Urothelium cell line (cell line): Measurements from ENCODE around the gene CELSR1.

Experiments
- DNase-seq: peaks from one replicate; pipeline ENCODE4 v3.0.0; 2011; ENCODE audit warnings: low spot score, mixed read lengths
- FAIRE-seq: peaks from 2 replicates; lab custom pipeline; 2011; peaks lifted over from hg19 to GRCh38; lab: Jason Lieb, UNC

CELSR1 gene

GRCh38 chr22:46450931-46451561 is 86.4 kb downstream of the CELSR1 start:
- no peak for FAIRE-seq
- no peak for DNase-seq

- FAIRE-seq (no peak), DNase-seq (no peak)
These were observed 87.3 kb downstream of the CELSR1 start for GRCh38 chr22:46449974-46450745.

- FAIRE-seq, result peak; percentile 97
- DNase-seq, result no peak
These were observed 88.2 kb downstream of the CELSR1 start for GRCh38 chr22:46449116-46449691.

DNA sequence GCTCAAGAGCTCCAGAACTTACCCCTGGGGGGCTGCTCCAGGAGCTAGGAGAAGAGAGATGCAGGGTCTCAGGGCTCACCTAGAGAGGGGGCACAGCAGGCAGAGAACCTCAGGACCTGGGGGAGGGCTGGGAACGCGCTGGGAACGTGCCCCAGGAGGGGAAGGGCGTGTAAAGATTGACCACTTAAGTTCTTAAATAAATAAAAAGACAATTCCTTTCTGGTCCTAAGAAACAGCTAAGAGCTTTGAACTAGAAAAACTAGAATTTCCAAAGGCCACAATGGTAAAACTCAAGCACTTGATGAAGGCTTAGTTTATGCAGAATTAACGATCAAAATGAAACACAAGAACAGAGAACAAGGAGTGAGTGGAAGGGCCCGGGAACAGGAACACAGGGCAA is 89.1 kb downstream of the CELSR1 start:
- DNase-seq, result no peak
- no peak for FAIRE-seq

DNA sequence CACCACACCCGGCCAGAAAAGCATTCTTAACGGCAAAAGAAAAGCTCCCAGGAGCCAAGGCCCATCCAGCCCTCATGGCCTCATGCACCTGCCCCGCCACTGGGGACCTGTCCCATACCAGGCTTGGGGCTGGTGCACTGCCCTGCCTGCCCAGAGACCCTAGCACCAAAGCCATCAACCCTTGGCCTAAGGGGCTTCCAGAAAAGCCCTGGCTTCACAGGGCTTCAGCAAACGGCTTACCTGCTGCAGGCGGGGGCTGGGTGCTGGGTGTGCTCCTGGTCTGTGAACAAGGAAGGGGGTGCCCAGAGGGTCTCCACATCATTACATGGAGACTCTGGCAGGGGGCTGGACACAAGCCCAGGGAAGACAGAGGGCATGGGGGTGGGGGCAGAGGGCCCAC is 89.5 kb downstream of the CELSR1 start:
- no peak for FAIRE-seq
- DNase-seq, result no peak

GRCh38 chr22:46446799-46447198 is 90.6 kb downstream of the CELSR1 start:
- no peak for DNase-seq
- no peak for FAIRE-seq

GRCh38 chr22:46445771-46446420 is 91.5 kb downstream of the CELSR1 start:
- FAIRE-seq, result no peak
- DNase-seq, result no peak

DNA sequence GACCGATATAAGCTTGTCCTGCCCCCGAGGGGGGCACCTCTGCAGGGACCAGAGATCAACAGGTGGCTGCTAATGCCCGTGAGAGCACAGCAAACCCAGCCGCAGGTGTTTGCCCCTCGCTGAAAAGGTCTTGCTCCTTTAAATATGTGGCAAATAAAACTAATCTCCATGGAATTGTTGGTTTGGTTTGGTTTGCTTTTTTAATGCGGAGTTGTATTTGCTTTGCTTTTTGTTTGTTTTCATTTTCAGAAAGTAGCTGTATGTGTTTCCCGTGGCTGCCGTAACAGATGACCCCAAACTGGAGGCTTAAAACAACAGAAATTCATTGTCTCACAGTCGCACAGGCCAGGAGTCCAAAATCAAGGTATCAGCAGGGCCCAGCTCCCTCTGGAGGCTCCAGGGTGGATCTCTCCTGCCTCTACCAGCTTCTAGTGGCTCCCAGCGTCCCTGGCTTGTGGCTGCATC is 93.0 kb downstream of the CELSR1 start:
- no peak for DNase-seq
- no peak for FAIRE-seq

- DNase-seq (no peak), FAIRE-seq (no peak)
These were observed 93.5 kb downstream of the CELSR1 start for GRCh38 chr22:46443850-46444389.

DNA sequence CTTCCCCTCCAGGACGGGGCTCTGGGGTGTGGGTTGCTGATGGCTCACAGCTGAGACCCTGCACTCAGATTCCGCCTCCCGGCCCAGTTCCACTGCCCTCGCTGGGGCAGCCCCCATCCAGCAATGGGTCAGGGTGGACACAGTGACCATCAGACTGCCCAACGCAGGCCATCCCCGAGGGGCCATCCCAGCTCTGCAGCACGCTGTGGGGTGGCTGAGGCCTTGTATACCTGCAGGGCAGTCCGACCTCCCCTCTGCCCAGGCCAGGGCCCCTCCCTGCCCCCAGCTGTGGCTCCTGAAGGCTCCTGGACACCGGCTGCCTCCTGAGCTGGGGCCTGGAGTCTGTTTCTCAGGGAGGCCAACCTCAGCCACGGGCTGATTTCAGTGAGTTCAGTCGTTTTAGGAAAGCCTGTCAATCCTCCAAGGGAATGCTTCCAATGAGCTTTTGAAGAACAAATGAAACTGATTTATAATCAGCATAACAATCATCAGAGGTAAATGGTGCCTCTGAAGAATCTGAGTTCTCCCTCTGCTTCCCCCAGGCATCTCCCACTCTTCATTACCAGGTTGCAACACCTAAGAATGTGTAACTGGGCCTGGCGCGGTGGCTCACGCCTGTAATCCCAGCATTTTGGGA is 95.1 kb downstream of the CELSR1 start:
- no peak for DNase-seq
- no peak for FAIRE-seq

- no peak for DNase-seq
These were observed 97.6 kb downstream of the CELSR1 start for GRCh38 chr22:46439576-46440465.

GRCh38 chr22:46439111-46439510 is 98.3 kb downstream of the CELSR1 start:
- FAIRE-seq, result no peak
- DNase-seq, result no peak

More at GRCh38 chr22:46439576-46440465, 97.6 kb downstream of the CELSR1 start:
- no peak for FAIRE-seq

GRCh38 chr22:46437671-46438440 is 99.6 kb downstream of the CELSR1 start:
- FAIRE-seq (no peak), DNase-seq (no peak)

- FAIRE-seq (peak; percentile 37), DNase-seq (no peak)
These were observed 100.7 kb downstream of the CELSR1 start for GRCh38 chr22:46436595-46437175.

GRCh38 chr22:46433318-46433717 is 104.1 kb downstream of the CELSR1 start:
- DNase-seq (no peak), FAIRE-seq (no peak)

DNA sequence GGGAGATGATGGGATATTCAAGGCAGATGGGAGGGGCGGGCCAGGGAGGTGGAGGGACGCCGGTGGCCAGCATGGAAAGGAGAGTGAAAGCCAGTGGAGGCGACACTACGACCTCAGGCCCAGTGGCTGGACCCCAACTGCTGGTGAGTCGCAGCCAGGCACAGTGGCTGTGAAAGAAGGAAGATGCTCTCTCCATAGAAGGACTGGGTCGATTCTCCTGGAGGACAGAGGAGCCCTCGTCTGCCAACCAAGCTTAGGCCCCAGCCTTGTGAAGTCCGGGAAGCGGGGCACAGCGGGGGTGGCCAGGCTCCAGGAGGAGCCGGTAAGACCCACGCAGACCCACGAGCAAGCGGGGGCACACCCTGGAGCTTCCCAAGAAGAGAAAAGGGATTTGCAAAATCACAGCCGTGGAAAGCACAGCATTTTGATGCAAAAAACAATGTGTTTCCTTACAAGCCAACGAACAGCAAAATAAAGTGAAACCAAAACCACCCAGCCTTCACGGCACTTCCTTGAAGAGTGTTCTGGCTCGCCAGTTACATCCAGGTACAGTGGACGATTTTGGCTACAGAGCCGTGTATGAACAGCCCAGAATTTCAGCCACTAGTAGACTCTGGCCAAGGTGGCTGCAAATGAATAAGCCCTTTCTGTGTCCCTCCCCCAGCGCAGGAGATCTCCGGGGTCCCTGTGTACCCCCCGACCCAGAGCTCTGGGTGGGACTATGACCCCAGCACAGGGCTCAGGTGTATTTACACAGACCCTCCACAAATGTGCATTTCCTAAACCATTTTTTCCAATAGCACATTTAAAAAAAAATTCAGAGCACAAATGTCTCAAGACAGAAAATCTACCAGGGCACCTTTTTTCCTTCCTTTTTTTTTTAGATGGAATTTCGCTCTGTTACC is 105.0 kb downstream of the CELSR1 start:
- FAIRE-seq, result no peak
- DNase-seq, result peak; percentile 39

GRCh38 chr22:46430961-46431838 is 106.2 kb downstream of the CELSR1 start:
- DNase-seq, result no peak
- no peak for FAIRE-seq
